T follicular helper cell (primary cell): ENCODE results near the gene SPDYE4.
"Not testable (repeated sequence)": the region's sequence is repeated elsewhere in the genome, so short reads cannot be mapped to it uniquely, and the experiment has no call there.

Source experiments
- DNase-seq: peaks from one replicate; pipeline ENCODE4 v3.0.0-alpha.2; 2020; ENCODE audit warnings: low read depth
- total RNA-seq, 2 experiments: gene quantifications; one replicate each; lab custom pipeline; 2026; lab: John Stamatoyannopoulos, UW

Gene SPDYE4, protein sequence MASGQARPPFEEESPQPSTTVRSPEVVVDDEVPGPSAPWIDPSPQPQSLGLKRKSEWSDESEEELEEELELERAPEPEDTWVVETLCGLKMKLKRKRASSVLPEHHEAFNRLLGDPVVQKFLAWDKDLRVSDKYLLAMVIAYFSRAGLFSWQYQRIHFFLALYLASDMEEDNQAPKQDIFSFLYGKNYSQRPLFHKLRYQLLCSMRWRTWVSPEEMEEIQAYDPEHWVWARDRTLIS
- total RNA-seq = 0 to 0.06 reads per million in 2 experiments

DNA sequence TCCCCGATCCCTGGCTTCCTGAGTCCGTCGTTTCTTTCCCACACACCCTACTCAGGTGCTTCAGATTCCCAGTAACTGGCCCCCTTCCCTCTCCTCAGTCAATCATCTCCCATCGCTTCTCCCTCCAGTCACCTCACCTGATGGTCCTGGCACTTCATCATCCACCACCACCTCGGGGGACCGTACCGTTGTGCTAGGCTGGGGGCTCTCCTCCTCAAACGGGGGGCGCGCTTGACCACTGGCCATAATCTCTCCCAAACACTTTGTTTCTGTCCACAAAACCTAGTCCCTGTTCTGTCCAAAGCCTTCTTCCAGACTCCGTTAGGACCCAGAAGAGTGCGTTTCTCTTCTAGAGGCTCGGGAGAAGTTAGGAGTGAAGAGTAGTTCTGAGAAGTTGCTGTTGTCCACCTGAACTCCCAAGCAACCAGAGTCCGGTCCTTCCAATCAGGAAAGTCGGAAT lies at the start of gene SPDYE4:
Gene SPDYE4 (minus strand): TSS at position 410 of the 460 bp plus-strand sequence. CDS start 164 bp downstream, at position 246.
- no peak for DNase-seq

DNA sequence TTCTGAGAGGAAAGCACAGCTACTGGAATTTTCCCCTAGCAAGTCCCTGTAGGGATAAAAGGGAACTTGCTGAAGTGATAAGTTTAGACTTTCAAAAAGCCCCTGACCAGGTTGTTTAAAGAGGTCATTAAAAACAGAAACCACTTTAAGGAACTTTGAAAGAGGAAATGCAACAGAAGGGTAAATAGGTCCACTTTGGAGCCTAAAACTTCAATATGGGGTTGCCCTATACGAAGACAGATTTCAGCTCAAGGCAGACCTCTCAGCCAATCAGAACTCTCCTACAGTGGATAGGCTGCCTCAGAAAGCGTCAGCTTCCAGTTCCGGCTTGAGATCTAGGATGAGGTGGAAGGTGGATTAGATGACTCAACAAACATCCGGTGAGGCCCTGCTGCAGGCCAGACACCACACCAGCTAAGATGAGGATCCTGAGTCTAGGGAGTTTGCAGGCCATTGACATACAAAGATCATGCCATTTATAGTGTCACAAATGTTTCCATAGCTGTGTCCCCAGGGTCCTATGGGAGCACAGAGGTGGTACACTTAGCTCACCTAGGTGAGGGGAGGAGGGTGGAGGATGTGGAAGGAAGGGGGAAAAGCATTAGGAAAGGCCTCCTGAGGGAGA lies 48.7 kb upstream of the SPDYE4 start:
- no peak for DNase-seq

DNA sequence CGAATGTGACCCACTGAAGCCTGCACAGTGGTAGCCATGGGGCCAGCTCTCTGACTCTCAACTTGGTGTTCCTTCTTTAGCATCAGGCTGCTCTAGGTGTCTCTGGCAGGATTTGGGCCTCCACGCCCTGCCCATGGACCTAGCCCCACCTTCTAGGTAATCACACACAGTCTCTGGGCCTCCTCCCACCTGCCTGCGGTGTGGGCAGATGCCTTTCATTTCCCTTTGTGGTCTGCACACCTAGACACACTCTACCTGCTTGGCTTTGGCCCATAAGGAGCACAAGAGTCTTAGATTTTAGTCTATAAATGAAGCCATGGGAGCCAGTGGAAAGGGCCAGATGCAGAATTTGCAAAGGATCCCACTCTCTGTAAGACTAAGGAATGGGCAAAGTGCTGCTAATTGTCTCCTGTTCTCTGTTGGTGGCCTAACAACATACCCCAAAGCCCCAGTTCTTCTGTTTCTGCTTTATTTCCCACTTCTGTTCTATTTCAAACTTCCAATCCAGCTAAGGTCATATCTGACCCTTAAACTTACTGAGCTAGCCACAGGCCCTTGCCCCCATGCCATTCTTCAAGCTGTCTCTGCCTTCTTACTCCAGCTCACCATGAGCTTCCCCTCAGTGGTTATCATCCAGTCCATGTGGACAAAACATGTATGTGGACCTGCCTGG lies 48.0 kb upstream of the SPDYE4 start:
- no peak for DNase-seq

DNA sequence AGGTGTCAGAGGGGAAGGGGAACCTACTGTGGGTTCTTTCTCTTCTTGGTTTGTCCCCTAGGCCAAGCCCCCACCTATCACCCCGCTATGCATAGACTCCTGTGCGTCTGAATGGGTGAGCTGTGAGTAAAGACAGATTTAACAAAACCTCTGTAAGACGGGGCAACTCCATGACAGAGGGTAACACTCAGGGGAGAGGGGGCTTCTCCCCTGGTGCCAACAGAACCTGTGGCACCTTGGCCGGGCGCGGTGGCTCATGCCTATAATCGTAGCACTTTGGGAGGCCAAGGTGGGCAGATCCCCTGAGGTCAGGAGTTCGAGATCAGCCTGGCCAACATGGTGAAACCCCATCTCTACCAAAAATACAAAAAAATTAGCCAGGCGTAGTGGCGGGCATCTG lies 47.0 kb upstream of the SPDYE4 start:
- not testable (repeated sequence) for DNase-seq

DNA sequence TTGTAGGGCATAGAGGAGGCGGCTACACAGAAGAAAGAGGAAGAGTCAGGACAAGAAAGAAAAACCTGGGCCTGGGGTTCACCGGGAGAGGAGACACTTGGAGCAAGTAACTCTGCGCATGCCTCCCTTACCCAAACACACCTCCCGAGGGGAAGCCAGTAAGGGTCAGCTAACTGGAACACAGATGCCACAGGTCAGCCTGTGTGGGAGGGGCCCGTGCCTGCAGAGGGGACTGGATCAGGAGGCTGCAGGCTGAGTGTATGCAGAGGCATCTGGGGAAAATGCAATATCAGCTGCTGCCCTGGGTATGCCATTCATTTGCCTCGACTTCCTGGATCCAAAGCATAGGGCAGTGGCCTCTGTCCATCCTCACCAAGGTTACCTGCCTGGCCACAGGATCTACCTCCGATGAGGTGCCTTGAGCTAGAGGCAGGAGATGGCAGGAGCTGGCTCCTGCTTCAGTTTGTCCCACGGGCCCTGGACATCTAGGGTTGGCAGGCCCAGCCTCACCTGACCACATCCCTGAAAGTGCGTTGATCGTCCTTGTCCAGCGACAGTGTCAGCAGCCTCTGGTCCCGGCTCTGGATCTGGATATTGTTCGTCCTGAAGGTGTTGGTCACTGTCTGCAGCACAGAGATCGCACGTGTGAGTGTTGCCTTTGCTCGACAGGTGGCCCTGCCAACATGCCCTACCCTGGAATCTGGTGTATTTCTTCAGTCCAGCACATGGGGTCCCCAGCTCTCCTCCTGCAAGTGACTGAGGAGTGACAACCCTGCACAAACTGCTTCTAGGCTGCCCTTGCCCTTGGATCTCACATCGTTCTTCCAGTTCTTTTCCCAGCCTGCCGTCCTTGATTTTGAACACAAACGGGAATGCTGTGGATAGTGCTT lies 45.4 kb upstream of the SPDYE4 start:
- no peak for DNase-seq

DNA sequence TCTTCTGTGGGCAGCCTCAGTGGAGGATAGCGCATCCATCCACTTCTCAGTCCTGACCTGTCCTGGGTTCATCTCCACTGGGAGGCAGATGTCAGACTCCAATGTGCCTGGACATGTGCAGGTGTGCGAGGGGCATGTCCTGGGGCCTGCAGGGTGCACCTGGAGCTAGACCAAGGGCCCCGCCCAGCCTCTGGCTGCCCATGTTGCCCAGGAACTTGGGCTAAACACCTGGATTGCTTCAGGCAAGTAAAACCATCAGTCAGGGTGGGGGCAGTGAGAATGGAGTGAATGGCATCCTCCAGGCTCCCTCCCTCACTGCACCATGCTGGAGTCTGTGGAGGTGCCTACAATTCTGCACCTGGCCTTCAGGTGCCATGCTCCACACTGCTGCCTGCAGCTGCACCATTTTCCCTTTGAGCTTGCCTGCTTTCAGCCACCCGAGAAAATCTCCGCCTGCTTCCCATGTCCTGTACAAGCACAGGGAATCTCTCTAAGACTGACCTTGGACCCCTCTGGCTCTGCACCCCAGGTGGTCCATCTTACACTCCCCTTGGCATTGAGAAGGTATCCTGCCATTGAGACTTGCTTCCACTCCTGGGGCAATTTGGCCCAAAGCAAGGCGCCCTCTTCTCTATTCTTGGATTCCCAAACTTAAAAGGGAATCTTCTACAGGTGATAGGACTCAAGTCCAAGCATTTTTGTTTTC lies 42.9 kb upstream of the SPDYE4 start:
- DNase-seq = no peak

DNA sequence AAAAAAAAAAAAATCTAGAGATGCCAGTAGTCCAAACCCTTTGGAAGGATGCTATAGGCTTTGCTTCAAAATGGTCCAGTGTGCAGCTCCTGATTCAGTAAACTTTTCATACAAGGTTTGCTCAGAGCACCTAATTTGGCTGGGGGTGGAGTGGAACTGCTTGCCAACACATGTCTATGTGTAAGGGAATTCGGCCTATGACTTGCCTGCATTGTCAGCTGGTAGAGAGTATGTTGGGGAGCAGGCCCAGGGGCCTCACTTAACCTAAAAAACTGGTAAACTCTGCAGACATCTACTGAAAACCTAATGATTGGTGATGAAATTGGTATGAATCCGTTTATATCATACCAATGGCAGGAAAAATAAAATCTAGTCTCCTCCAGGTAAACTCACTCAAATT lies 42.3 kb upstream of the SPDYE4 start:
- no peak for DNase-seq

DNA sequence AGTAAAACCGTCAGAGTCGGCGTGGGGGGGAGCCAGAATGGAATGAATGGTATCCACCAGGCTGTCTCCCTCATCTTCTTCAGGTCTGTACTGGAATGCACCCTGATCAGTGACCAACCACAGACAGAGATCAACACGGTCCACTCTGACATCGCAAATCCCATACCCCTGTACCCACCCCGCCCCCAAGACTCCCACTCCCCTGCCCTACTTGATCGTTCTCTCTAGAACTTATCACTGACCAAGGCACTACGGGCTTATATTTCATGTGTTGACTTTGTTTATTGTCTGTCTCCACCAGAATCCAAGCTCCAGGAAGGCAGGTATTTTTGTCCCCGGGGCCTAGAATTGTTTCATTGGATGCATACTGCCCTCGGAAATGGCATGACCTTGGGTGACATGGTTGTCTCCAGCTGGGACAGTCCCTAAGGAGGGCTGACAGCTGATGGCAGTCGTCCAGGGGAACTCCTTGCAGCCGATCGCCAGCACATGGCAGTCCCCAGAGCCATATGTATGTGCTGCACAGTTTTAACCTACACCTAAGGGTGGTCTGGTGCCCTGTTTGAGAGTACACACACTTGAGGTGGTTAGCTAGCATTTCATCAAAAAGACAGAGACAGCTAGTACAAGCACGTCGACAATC lies 41.3 kb upstream of the SPDYE4 start:
- DNase-seq = no peak

DNA sequence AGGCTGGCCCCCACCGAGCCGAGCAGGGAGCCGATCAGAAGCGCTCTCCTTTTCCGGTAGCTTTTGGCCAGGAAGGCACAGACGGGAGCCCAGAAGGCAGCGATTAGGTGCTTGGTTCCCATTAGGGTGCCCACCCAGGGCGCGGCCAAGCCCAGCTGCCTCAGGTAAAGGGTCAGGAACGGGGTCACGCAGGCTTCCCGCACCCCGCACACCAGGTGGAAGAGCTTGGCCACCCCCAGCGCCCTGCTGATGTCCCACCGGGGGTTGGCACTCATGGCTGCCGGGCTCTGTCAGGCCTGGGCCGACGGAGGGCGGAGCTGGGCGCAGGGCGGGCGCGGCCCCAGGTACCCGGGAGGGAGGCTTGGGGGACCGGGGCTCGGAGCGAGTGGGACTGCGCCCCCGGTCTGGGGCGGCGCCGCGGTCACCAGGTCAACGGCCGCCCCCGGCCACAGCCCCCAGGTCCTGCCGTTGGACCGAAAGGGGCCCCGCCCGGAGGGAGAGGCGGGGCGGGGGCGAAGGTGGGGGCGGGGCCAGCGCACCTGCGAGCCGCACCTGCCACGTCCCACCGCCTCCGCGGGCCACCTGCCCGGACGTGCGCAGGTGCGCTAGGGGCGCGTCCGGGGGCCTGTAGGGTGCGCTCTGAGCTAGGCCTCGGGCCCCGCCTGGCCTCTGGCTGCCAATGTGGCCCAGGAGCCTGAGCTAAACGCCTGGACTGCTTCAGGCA lies 40.7 kb upstream of the SPDYE4 start, which contains the start of gene MFSD6L:
Gene MFSD6L (minus strand): TSS at position 520 of the 724 bp plus-strand sequence. CDS start 245 bp downstream, at position 275.
- no peak for DNase-seq

DNA sequence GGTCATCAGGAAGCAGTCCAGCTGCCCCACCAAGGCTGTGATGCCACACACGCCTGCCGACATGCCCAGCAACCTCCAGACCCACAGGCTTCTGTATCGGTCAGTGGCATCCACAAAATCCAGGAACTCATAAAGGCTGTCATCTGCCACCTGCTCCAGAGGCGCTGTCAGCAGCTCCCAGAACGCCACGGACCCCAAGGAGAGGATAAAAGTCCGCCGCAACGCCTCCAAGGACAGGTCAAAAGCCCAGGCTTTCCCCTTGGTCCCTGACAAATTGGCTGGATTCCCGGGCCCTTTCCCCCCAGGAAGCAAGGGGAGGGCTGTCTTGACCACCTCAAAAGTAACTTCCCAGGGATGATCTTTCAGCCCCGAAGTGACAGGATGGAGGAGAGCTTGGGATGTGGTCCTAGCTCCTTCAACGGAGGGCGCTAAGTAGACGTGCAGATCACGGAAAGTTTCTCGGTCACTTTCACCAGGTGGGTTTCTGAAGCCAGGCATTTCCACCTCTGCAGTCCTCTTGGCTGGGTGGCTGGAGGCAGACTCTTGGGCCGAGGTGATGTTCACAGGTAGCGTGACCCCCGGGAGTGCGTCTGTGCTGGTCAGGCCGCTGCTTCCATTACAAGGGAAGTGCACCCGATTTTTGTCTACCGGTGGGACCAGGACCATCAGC lies 40.0 kb upstream of the SPDYE4 start:
- no peak for DNase-seq

DNA sequence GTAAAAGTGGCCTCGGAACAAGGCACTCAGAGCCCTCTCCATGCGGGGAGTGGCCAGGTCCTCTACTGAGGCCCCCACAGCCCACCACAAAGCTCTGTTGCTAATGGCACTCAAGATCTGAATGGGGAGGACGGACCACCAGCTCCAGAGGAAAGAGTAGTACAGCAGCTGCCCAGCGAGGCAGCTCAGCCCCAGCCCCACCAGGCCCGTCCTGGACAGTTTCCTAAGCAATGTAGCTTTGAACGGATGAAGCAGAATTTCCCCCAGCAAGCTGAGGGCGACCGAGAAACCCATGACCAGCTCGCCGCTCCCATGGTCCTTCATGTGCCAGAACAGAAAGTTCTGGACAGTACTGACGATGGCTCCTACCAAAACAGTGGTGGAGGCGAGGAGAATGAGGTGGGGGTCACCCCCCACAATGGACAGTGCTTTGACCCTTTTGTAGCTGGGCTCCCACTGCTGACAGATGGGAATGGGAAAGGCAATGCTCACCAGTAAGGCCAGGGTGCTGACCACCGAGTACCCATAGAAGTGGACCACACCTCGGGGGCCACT lies 39.4 kb upstream of the SPDYE4 start:
- DNase-seq = no peak

DNA sequence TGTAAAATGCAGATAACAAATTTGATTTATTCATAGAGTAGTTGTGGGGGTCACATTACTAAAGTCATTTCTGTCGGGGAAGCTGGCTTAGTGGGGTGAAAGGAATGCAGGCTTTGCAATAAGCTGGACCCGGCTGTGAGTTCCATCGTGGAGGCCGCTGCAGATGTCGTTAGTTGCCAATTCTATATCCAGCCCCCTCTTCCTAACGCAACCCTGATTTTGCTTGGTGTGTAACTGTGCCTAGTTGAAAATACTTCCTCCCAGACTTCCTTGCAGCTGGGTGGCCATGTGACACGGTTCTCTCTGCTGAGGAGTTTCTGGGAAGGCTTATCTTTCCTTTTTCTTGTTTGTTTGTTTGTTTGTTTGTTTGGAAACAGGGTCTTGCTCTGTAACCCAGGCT lies 36.3 kb upstream of the SPDYE4 start:
- DNase-seq = no peak

DNA sequence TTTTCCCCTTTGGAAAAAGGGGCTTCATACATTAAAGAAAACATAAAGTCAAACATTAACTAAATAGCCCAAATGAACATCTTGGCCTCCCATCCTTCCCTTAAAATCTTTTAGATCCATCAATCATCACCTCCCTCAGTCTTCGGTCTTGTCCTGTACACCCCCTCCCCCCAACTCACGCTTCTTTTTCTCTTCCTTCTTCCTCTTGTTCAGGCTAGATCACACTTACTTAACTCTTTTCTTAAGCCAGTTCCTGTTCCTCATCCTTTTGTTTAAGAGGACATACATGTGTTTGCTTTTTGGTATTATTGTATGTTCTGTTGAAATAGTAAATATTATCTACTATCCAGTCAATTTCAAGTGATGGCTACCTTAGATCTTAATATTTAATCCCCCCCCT lies 35.3 kb upstream of the SPDYE4 start:
- DNase-seq = no peak

DNA sequence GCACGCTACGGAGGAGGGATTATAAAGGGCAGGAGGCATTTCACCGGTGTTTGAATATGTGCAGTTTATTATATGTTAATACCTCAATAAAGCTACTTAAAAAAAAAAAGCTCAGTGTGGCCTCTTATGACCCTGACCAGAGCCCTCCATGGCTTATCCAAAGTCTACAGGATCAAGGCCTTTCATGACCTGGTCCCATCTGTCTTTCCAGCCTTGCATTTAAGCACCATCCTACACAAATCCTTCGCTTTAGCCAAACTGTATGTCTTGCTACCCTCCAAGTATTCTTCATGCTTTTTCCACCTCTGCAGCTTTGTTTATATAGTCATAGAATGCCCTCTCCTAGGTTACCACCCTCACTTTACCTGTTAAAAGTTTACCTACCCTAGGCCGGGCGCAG lies 34.3 kb upstream of the SPDYE4 start:
- no peak for DNase-seq

DNA sequence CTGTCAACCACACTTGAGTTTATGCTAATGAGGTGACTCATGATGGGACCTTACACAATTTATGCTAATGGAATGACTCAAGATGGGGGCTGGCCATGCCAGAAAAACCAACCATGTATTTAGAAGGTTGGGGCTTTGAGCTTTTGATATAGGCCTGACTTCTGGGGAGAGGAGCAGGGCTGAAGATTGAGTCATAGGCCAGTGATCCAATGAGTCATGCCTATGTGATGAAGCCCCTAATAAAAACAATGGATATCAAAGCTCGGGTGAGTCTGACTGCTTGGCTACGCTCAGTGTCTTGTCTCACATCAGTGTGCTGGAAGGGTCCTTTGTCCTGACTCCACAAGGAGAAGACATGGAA lies 33.5 kb upstream of the SPDYE4 start:
- DNase-seq = no peak

DNA sequence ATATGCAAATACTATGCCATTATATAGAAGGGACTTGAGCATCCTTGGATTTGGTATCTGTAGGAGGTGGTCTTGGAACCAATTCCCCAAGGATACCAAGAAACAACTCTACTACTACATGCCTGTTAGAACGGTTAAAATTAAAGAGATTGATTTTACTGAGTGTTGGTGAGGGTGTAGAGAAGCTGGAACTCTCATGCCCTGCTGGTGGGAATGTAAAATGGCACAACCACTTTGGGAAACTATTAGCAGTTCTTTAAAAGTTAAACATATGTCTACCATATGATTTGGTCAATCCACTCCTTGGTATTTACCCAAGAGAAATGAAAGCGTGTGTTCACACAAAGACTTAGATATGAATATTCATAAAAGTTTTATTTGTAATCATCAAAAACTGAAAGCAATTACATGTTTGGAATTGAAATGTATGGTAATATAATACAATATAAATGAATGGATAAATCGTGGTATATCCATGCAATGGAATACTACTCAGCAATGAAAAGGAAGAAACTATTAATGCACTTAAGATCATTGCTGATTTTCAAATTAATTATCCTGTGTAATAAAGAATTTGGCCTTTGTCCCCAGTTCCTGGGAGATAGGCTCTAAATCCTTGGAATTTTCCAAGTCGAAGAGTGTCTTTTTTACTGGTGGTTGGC lies 33.0 kb upstream of the SPDYE4 start:
- DNase-seq = no peak

DNA sequence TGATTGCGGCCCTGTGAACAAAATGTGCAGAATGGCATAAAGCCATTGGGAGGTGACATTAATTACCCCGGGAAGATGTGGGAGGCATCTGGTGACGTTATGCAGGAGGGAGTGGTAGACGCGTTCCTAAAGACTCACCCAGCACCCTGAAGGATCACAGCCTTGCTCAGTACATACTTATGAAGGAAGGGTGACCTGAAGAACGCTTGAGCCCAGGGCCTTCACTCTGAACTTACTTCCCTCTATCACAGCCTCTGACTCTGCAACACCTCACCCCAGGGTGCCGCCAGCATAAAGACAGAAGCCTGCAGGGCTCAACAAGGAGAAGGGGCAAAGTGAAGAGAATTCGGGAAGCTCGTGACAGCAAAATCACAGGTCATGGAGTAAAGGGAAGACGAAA lies 31.4 kb upstream of the SPDYE4 start:
- DNase-seq = no peak

DNA sequence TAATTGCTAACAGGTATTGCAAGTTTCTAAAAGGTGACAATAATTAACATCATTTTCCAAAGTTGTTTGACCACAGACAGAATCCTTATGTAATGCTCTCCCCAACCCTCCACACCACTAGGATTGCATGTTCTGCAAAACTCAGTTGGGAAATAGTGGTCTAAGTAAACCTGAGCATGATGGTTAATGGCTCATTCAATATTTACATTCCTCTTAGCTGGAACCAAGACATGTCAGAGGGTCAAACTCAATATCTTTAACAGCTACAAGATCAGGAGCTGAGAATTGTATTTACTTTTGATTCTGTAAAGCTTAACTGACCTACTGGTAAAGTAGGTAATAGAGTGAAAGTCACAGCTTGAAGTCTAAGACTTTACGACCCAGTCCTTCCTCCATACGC lies 30.7 kb upstream of the SPDYE4 start:
- DNase-seq = no peak
